Measurements from ENCODE around the gene TRIM16. TPM values are rescaled to one million over a fixed set of nuclear protein-coding genes. Genes with fewer than 3 reads are reported as not detected.
"Not testable (repeated sequence)": the region's sequence is repeated elsewhere in the genome, so short reads cannot be mapped to it uniquely, and the experiment has no call there.

Gene TRIM16
- total RNA-seq, 1 experiment from 2014 or later = 10.9 TPM

DNA sequence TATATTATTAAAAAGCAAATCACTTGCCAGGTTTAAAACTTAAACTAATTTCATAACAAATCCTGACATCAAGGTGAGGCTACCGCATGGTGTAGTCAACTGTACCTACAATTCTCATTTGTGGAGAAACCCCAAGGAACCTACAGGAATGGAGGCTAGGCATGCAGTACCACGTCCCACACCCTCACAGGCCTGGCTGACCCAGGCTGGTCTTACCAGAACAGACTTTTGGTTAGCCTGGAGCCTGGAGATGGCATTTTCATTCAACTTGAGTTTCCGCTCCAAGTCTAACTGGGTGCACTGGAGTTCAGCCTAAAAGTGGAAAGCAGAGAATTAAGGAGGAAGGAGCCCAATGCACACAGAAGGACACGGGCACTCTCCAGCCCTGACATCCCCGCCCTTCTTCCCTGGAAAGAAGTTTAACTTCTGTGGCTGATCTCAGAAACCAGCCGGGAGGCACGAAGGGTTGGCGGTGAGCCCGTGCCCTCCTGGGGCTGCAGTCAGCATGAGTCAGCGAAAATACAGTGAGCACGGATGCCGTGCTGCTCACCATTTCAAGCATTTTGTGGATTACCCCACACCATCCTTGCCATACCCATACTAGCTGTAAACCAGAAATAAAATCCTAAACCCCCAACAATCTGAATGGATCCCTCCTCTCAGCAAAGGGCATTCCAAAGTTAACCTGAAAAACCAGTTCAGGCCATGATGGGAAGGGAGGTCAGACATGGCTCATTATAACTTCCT lies 41.4 kb downstream of the TRIM16 start:
- not testable (repeated sequence) for H3K27ac ChIP-seq (ENCODE audit: low read length); H3K9ac ChIP-seq (ENCODE audit: low read length); H3K4me3 ChIP-seq (ENCODE audit: low read length); H4K20me1 ChIP-seq (ENCODE audit: insufficient read depth, low read depth, low read length); H3K4me1 ChIP-seq (ENCODE audit: low read length); H3K9me2 ChIP-seq (replicated peaks; ENCODE audit: insufficient read depth, low read length); H3K4me2 ChIP-seq (ENCODE audit: low read depth, low read length, poor library complexity, severe bottlenecking); H3K79me2 ChIP-seq (ENCODE audit: low read length); H3K36me3 ChIP-seq (ENCODE audit: insufficient read depth, low read length); H2AFZ ChIP-seq (ENCODE audit: low read length); DNase-seq; H3K9me3 ChIP-seq (ENCODE audit: low read length); H3K27me3 ChIP-seq (ENCODE audit: low read length)

DNA sequence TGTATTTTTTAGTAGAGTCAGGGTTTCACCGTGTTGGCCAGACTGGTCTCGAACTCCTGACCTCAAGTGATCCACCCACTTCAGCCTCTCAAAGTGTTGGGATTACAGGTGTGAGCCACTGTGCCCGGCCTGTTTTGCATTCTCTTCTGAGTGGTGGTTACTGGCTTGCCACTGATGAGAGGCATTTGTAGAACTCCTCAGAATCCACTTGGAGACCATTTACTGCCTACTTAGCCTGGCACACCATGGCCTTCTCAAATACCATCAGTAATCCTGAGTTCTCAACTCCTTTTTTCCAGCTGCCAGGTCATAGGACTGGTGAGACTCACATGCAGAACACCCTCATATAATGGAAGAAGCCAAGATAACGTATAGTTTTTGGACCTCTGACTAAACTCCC lies 42.1 kb downstream of the TRIM16 start:
- not testable (repeated sequence) for H2AFZ ChIP-seq (ENCODE audit: low read length)

DNA sequence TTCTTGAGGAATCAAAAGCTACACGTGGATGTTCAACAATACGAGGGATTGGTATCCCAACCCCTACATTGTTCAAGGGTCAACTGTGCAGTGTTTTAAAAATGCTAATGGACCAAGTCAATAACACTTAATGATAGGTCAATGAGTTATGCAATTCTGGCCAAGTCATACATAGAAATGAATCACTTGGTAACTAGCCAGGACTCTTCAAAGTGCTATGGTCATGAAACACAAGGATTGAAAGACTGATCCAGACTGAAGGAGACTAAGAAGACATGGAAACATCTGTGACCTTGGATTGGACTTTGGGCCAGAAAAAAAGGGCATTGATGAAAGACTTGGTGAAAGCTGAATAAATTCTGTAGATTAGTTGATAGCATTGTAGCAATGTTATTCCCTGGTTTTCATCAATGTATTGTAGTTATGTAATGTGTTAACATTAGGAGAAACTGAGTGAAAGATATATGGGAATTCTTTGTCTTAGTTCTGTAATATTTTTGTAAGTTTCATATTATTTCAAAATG lies 53.1 kb downstream of the TRIM16 start:
- H3K4me1 ChIP-seq (ENCODE audit: low read length); H2AFZ ChIP-seq (ENCODE audit: low read length); H3K9me3 ChIP-seq (ENCODE audit: low read length); H3K27me3 ChIP-seq (ENCODE audit: low read length); H3K79me2 ChIP-seq (ENCODE audit: low read length); H3K4me2 ChIP-seq (ENCODE audit: low read depth, low read length, poor library complexity, severe bottlenecking); H3K9ac ChIP-seq (ENCODE audit: low read length); DNase-seq; H3K4me3 ChIP-seq (ENCODE audit: low read length); H3K9me2 ChIP-seq (replicated peaks; ENCODE audit: insufficient read depth, low read length); H4K20me1 ChIP-seq (ENCODE audit: insufficient read depth, low read depth, low read length); H3K27ac ChIP-seq (ENCODE audit: low read length); H3K36me3 ChIP-seq (ENCODE audit: insufficient read depth, low read length): not testable (repeated sequence)

More for the DNA sequence above, 42.1 kb downstream of the TRIM16 start:
- H3K36me3 ChIP-seq (ENCODE audit: insufficient read depth, low read length); H3K4me2 ChIP-seq (ENCODE audit: low read depth, low read length, poor library complexity, severe bottlenecking); DNase-seq; H3K9me3 ChIP-seq (ENCODE audit: low read length); H3K27me3 ChIP-seq (ENCODE audit: low read length); H3K79me2 ChIP-seq (ENCODE audit: low read length); H3K9me2 ChIP-seq (replicated peaks; ENCODE audit: insufficient read depth, low read length); H3K4me3 ChIP-seq (ENCODE audit: low read length); H3K9ac ChIP-seq (ENCODE audit: low read length); H3K4me1 ChIP-seq (ENCODE audit: low read length); H4K20me1 ChIP-seq (ENCODE audit: insufficient read depth, low read depth, low read length); H3K27ac ChIP-seq (ENCODE audit: low read length): not testable (repeated sequence)

DNA sequence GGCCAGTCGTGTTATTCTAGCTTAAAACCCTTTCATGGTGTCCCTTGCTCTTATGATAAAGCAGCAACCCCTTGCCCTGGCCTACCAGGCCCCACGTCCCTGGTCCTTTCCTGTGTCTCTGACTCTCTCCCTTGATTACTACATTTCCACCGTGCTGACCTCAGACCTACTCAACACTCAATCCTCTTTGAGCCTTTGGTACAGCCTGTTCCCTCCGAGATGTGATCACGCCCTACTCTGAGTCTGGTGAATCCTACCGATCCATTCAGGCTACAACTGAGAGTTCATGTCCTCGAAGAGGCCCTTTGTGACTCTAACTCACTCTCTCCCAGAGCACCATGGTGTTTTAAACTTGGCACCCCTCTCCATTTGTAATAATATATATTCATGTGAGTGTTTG lies 54.1 kb downstream of the TRIM16 start:
- H3K9me3 ChIP-seq (ENCODE audit: low read length); H3K9ac ChIP-seq (ENCODE audit: low read length); H3K27me3 ChIP-seq (ENCODE audit: low read length); H3K36me3 ChIP-seq (ENCODE audit: insufficient read depth, low read length); H3K79me2 ChIP-seq (ENCODE audit: low read length); H3K4me1 ChIP-seq (ENCODE audit: low read length); H3K27ac ChIP-seq (ENCODE audit: low read length); H3K9me2 ChIP-seq (replicated peaks; ENCODE audit: insufficient read depth, low read length); DNase-seq; H3K4me2 ChIP-seq (ENCODE audit: low read depth, low read length, poor library complexity, severe bottlenecking); H3K4me3 ChIP-seq (ENCODE audit: low read length); H2AFZ ChIP-seq (ENCODE audit: low read length); H4K20me1 ChIP-seq (ENCODE audit: insufficient read depth, low read depth, low read length): not testable (repeated sequence)

DNA sequence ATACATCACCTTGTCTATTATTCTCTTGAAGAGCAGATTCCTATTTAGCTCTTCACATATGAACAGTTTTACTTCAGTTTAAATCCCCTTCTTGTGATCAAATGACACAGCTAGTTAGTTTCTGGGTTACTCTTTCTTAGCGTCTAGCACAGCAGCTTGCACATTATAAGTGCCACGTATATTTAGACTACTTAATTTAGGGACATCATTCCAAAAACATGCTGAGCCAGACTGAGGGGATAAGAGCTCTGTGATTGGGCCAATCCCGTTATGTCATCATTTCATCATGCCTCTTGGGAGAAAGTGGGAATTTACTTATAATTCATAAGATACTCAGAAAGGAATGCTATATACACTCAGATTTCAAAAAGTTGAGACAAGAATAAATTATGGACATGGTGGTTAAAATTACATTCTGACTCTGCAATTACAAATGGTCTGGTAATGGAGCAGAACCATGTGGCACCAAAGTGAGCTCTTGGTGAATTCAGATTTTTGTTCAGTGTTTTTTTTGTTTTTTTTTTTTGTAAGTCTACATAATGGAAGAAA lies 60.4 kb downstream of the TRIM16 start:
- not testable (repeated sequence) for H3K27ac ChIP-seq (ENCODE audit: low read length); H3K9me2 ChIP-seq (replicated peaks; ENCODE audit: insufficient read depth, low read length); H3K4me1 ChIP-seq (ENCODE audit: low read length); H3K36me3 ChIP-seq (ENCODE audit: insufficient read depth, low read length); H3K4me3 ChIP-seq (ENCODE audit: low read length); H3K9me3 ChIP-seq (ENCODE audit: low read length); H3K4me2 ChIP-seq (ENCODE audit: low read depth, low read length, poor library complexity, severe bottlenecking); DNase-seq; H4K20me1 ChIP-seq (ENCODE audit: insufficient read depth, low read depth, low read length); H3K9ac ChIP-seq (ENCODE audit: low read length); H3K27me3 ChIP-seq (ENCODE audit: low read length); H3K79me2 ChIP-seq (ENCODE audit: low read length); H2AFZ ChIP-seq (ENCODE audit: low read length)

DNA sequence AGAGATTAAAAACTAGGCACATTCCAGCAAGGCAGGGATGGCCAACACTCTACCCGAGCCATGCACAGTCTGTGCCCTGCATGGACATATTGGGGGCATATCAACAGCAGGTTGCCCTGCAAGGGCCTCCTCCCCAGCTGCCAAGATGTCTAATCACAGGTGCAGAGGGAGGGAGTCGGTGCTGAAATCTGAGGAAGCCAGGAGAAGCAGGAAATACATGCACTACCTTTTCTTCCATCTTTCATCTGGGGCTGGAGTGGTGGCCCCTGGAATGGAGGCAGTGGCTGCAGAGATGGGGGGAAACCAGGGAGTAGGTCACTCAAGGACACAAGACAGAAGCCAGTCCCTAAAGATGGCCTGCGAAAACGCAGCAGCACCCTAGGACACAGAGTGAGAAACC lies 60.9 kb downstream of the TRIM16 start:
- not testable (repeated sequence) for H3K36me3 ChIP-seq (ENCODE audit: insufficient read depth, low read length); H3K4me3 ChIP-seq (ENCODE audit: low read length)

DNA sequence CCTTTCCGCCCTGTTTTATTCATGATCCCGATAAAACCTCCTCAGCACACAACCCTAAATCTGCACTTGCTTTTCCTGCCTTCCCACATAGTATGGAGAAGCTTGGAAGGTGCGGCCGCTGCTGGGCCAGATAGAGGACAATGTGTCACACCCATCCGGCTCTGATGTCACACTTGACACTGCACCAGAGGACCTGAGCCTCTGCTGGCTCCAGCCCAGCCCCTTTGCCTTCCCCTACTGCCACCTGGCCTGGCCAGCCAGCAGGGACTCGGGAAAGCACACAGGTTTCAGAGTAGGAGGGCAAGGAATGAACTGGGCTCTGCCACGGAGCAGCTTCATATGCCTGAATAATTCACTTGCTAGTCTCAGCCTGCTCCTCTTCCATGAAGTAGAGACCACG lies 62.0 kb downstream of the TRIM16 start:
- H3K9ac ChIP-seq (ENCODE audit: low read length); H3K36me3 ChIP-seq (ENCODE audit: insufficient read depth, low read length); H3K4me3 ChIP-seq (ENCODE audit: low read length); H3K4me2 ChIP-seq (ENCODE audit: low read depth, low read length, poor library complexity, severe bottlenecking); H3K9me2 ChIP-seq (replicated peaks; ENCODE audit: insufficient read depth, low read length); H3K9me3 ChIP-seq (ENCODE audit: low read length); H3K79me2 ChIP-seq (ENCODE audit: low read length); H2AFZ ChIP-seq (ENCODE audit: low read length); DNase-seq; H3K27ac ChIP-seq (ENCODE audit: low read length); H3K4me1 ChIP-seq (ENCODE audit: low read length); H3K27me3 ChIP-seq (ENCODE audit: low read length); H4K20me1 ChIP-seq (ENCODE audit: insufficient read depth, low read depth, low read length): not testable (repeated sequence)

More for the DNA sequence above, 60.9 kb downstream of the TRIM16 start:
- H2AFZ ChIP-seq (ENCODE audit: low read length); H3K9me3 ChIP-seq (ENCODE audit: low read length); DNase-seq; H3K4me2 ChIP-seq (ENCODE audit: low read depth, low read length, poor library complexity, severe bottlenecking); H3K27ac ChIP-seq (ENCODE audit: low read length); H3K27me3 ChIP-seq (ENCODE audit: low read length); H3K9me2 ChIP-seq (replicated peaks; ENCODE audit: insufficient read depth, low read length); H3K4me1 ChIP-seq (ENCODE audit: low read length); H3K9ac ChIP-seq (ENCODE audit: low read length); H4K20me1 ChIP-seq (ENCODE audit: insufficient read depth, low read depth, low read length); H3K79me2 ChIP-seq (ENCODE audit: low read length): not testable (repeated sequence)

DNA sequence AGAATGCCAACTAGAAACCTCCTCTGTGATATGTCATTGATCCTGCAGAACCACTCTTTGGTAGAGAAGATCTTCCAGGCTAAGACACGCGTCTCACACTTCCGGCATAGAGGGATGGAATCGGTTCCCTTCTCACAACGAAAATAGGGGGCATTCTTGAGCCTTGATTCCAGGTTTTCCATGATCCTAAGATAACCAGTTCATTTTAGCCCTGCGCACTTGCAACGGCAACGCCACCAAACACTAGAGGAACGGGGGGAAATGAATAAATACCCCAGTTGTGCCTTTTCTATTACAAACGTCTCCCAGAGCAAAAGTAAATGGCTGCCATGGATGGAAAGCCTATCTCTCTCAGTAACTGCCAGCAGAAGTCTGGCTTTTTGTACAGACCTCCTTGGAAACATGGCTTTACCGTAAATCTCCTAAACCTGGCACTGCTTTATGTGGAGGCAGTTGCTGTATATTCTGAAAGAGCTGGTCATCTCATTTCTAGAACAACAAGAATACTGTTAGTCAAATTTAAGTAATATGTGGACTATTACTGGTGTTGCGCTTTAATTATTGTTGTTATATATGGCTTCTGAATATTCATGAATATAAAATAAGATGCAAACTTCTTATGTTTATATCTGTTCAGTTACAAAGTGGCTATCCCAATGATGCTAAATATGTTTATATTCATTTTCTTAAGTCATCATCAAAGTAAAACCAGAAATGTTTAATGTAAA lies 64.6 kb downstream of the TRIM16 start, which contains the start of gene FBXW10B:
Gene FBXW10B, minus strand, starts transcription at position 374 of the 728 bp plus-strand sequence. Its CDS starts 192 bp downstream, at position 182.
- not testable (repeated sequence) for H4K20me1 ChIP-seq (ENCODE audit: insufficient read depth, low read depth, low read length); H2AFZ ChIP-seq (ENCODE audit: low read length); H3K4me1 ChIP-seq (ENCODE audit: low read length); H3K27ac ChIP-seq (ENCODE audit: low read length); H3K27me3 ChIP-seq (ENCODE audit: low read length); H3K79me2 ChIP-seq (ENCODE audit: low read length); H3K4me3 ChIP-seq (ENCODE audit: low read length); H3K9me2 ChIP-seq (replicated peaks; ENCODE audit: insufficient read depth, low read length); DNase-seq; H3K9me3 ChIP-seq (ENCODE audit: low read length); H3K36me3 ChIP-seq (ENCODE audit: insufficient read depth, low read length); H3K4me2 ChIP-seq (ENCODE audit: low read depth, low read length, poor library complexity, severe bottlenecking); H3K9ac ChIP-seq (ENCODE audit: low read length)
